ENCODE data around the gene CRIP3.

CRIP3 gene

GRCh38 chr6:43325876-43326275, 17.2 kb upstream of the CRIP3 start:
- DNase-seq (ENCODE audit: low read depth) = no peak
- TF ChIP-seq CTCF (IDR thresholded peaks at IDR 0.05; ENCODE audit: control insufficient read depth, insufficient read depth, low read depth, low read length, missing control alignments) = no peak
- no peak overlapping the region for H3K4me3 ChIP-seq (ENCODE audit: control insufficient read depth, low read depth, low read length)

- no peak for TF ChIP-seq CTCF (IDR thresholded peaks at IDR 0.05; ENCODE audit: control insufficient read depth, insufficient read depth, low read depth, low read length, missing control alignments)
- no peak for DNase-seq (ENCODE audit: low read depth)
- H3K4me3 ChIP-seq (ENCODE audit: control insufficient read depth, low read depth, low read length) = no peak overlapping the region
Observed at GRCh38 chr6:43318011-43318410, 9.4 kb upstream of the CRIP3 start.

GRCh38 chr6:43313813-43314212, 5.2 kb upstream of the CRIP3 start:
- no peak overlapping the region for H3K4me3 ChIP-seq (ENCODE audit: control insufficient read depth, low read depth, low read length)
- no peak for TF ChIP-seq CTCF (IDR thresholded peaks at IDR 0.05; ENCODE audit: control insufficient read depth, insufficient read depth, low read depth, low read length, missing control alignments)
- no peak for DNase-seq (ENCODE audit: low read depth)

- no peak for TF ChIP-seq CTCF (IDR thresholded peaks at IDR 0.05; ENCODE audit: control insufficient read depth, insufficient read depth, low read depth, low read length, missing control alignments)
Observed at GRCh38 chr6:43311666-43312065, 3.0 kb upstream of the CRIP3 start.

GRCh38 chr6:43310624-43311023, 2.0 kb upstream of the CRIP3 start:
- no peak for DNase-seq (ENCODE audit: low read depth)
- TF ChIP-seq CTCF (IDR thresholded peaks at IDR 0.05; ENCODE audit: control insufficient read depth, insufficient read depth, low read depth, low read length, missing control alignments) = no peak
- no peak overlapping the region for H3K4me3 ChIP-seq (ENCODE audit: control insufficient read depth, low read depth, low read length)

More at GRCh38 chr6:43311666-43312065, 3.0 kb upstream of the CRIP3 start:
- no peak overlapping the region for H3K4me3 ChIP-seq (ENCODE audit: control insufficient read depth, low read depth, low read length)
- DNase-seq (ENCODE audit: low read depth) = no peak

DNA sequence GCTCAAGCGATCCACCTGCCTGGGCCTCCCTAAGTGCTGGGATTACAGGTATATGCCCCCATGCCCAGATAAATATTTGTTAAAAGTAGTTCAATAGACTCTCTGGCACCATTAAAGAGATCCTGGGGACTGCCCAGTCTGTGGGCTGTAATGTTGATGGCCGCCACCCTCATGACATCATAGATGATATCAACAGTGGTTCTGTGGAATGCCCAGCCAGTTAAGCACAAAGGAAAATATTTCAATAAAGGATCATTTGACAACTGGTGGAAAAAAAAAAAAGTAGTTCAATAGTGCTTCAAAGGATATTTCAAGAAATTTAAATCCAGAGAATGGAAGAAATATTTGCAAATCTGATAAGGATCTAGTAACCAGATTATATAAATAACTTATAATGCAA, 1.5 kb upstream of the CRIP3 start:
- no peak for TF ChIP-seq CTCF (IDR thresholded peaks at IDR 0.05; ENCODE audit: control insufficient read depth, insufficient read depth, low read depth, low read length, missing control alignments)
- no peak overlapping the region for H3K4me3 ChIP-seq (ENCODE audit: control insufficient read depth, low read depth, low read length)
- no peak for DNase-seq (ENCODE audit: low read depth)

DNA sequence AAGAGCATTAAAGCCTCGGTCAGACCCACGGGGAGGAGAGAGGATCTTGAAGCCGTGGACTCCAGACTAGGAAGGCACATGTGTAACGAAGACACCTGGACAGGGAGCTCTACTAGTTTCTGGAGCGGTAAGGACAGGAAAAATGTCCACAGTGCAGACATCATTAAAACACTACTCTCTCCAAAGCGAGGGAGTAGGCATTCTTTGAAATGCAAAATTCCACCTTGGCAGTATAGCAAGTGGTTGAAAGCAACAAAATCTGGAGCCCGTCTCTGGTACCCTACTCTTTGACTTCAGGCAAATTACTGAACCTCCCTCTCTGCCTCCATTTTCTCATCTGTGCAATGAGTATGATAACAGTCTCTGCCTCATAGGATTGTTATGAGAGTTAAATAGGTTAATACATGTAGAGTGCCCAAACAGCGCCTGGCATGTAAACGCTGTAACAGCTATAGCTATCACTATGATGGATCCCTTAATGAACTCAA, 408 bp upstream of the CRIP3 start:
- DNase-seq (ENCODE audit: low read depth) = no peak
- TF ChIP-seq CTCF (IDR thresholded peaks at IDR 0.05; ENCODE audit: control insufficient read depth, insufficient read depth, low read depth, low read length, missing control alignments) = no peak
- H3K4me3 ChIP-seq (ENCODE audit: control insufficient read depth, low read depth, low read length) = no peak overlapping the region; the same call in 1 of the 2 replicates

Measured in AG09309 (cell line).